K562 (cell line): ENCODE results near the gene WSCD1. TPM values are rescaled to one million over a fixed set of nuclear protein-coding genes. Genes with fewer than 3 reads are reported as not detected.

Source experiments
- DPF2 ChIP-seq: fragments of 450-650 bp; IDR thresholded peaks from 2 replicates; pipeline ENCODE4 v1.6.1; 2016
- HNRNPH1 ChIP-seq: fragments of 200-400 bp; formaldehyde crosslinking; optimal IDR thresholded peaks from 2 replicates; pipeline ENCODE3; 2017; ENCODE audit warnings: low read depth, mild to moderate bottlenecking, low read length, moderate library complexity
- PRMT5 ChIP-seq: sonication (generic); formaldehyde crosslinking; IDR thresholded peaks from 2 replicates; pipeline ENCODE4 v1.5.0; 2020; ENCODE audit warnings: missing genetic modification reagents
- ZNF407 ChIP-seq: fragments of 450-650 bp; IDR thresholded peaks from 2 replicates; pipeline ENCODE4 v1.6.1; 2016; ENCODE audit warnings: low read depth
- ZNF695 ChIP-seq: fragments of 450-650 bp; formaldehyde crosslinking; IDR thresholded peaks from 2 replicates; pipeline ENCODE4 v1.4.0; 2020; ENCODE audit warnings: mild to moderate bottlenecking, moderate library complexity
- polyA plus RNA-seq, 8 experiments: library from polyadenylated mRNA; depleted of rRNA in 4 of 8; stranded (reverse) in 5 of 8; unstranded in 3 of 8; fragments of >200 nt; fragmentation: Nextera tagmentation in 2 of 8; fragmentation: Illumina TruSeq in 1 of 8; extraction: Ambion mirVana in 2 of 8; extraction: Trizol in 1 of 8; gene quantifications; 2 replicates each; pipeline versions ENCODE4 v1.2.1 to v1.2.3, GENCODE V29; 2011 to 2014; ENCODE audit warnings: inconsistent platforms in 1 of 8, missing spikeins in 1 of 8
- total RNA-seq, 7 experiments: library from RNA; depleted of rRNA in 6 of 7; stranded (reverse); fragments of >200 nt in 6 of 7; fragmentation: Illumina TruSeq in 2 of 7; extraction: Trizol in 2 of 7; gene quantifications; 2 replicates each; pipeline versions ENCODE4 v1.2.1 to v1.2.3, GENCODE V29; 2011 to 2021; ENCODE audit warnings: low replicate concordance in 1 of 7

WSCD1 gene
- total and polyA plus RNA-seq, 9 of the 15 experiments (the other 6 are each of a cell fraction or from before 2014, with no cell fraction given), result not detected

GRCh38 chr17:6075050-6075449 is 4.9 kb downstream of the WSCD1 start (continued):
- TF ChIP-seq ZNF407 (no peak), HNRNPH1 (no peak), PRMT5 (no peak), DPF2 (no peak), ZNF695 (CRISPR knock-in tag) (no peak)
